K562 (cell line): ENCODE data around the gene TMEM63C. TPM values are rescaled to one million over a fixed set of nuclear protein-coding genes. Genes with fewer than 3 reads are reported as not detected.

Experiments used
- ATAC-seq: fragments of 200-7000 bp; cut with Tn5 transposase; 3 replicates; pipeline ENCODE4 v1.9.1; 2020; ENCODE audit warnings: moderate library complexity
- BruUV-seq: library from RNA; stranded (reverse); fragments of 400-500 nt; replicated peaks from 2 replicates; lab custom pipeline; 2021; lab: Mats Ljungman, UMichigan
- CTCF ChIA-PET: fragments of 300-600 bp; formaldehyde crosslinking; extraction: SDS; loops from one replicate; lab custom pipeline; 2021; ENCODE audit warnings: low intra/inter-chr PET ratio; lab: Yijun Ruan, JAX
- POLR2A ChIA-PET: fragments of 300-600, 350-650 bp; sonication (Branson Sonifier 250); formaldehyde crosslinking; extraction: SDS; loops from one replicate; lab custom pipeline; 2021; ENCODE audit warnings: antibody characterized with exemption, inconsistent platforms; lab: Yijun Ruan, JAX
- DNase-seq, 4 experiments: peaks; one replicate each; pipeline versions ENCODE4 v3.0.0 to v3.0.0-alpha.2; 2011 to 2018; ENCODE audit warnings: low spot score in 3 of 4, mixed read lengths in 3 of 4; ENCODE audit errors: extremely low read depth in 1 of 4
- FAIRE-seq: peaks from 2 replicates; lab custom pipeline; 2011; peaks lifted over from hg19 to GRCh38; lab: Jason Lieb, UNC
- H2AFZ ChIP-seq: 2 replicates; pipeline ENCODE4 v1.6.0; 2011; ENCODE audit warnings: low read depth, low read length, control low read depth, inconsistent platforms
- H3K27ac ChIP-seq: fragments of 200-600 bp; 3 replicates; pipeline ENCODE4 v1.8.0; 2011; ENCODE audit warnings: low read depth, mild to moderate bottlenecking, control low read depth, inconsistent platforms, low read length, moderate library complexity, mixed read lengths; ENCODE audit errors: extremely low read depth
- H3K27me3 ChIP-seq, 2 experiments: fragments of 300-600 bp in 1 of 2; 2 replicates in 1 of 2; 3 replicates in 1 of 2; pipeline versions ENCODE4 v1.6.0 to v1.8.0; 2011; ENCODE audit warnings: inconsistent platforms in 2 of 2, low read length in 2 of 2, mild to moderate bottlenecking in 1 of 2, mixed read lengths in 1 of 2, moderate library complexity in 1 of 2; ENCODE audit not compliant: control insufficient read depth in 2 of 2, insufficient read depth in 2 of 2
- H3K36me3 ChIP-seq: fragments of 300-600 bp; 3 replicates; pipeline ENCODE4 v1.8.0; 2011; ENCODE audit warnings: mild to moderate bottlenecking, low read length, inconsistent platforms; ENCODE audit not compliant: control insufficient read depth, insufficient read depth
- H3K4me1 ChIP-seq, 2 experiments: fragments of 200-600 bp in 1 of 2; replicated peaks in 1 of 2; 2 replicates in 1 of 2; 3 replicates in 1 of 2; pipeline versions ENCODE4 v1.5.1 to v1.8.0; 2011; ENCODE audit warnings: inconsistent platforms in 2 of 2, low read length in 2 of 2, mild to moderate bottlenecking in 1 of 2, mixed read lengths in 1 of 2, moderate library complexity in 1 of 2; ENCODE audit not compliant: control insufficient read depth in 2 of 2, insufficient read depth in 2 of 2
- H3K4me2 ChIP-seq: 2 replicates; pipeline ENCODE4 v1.6.1; 2011; ENCODE audit warnings: low read length, control low read depth, inconsistent platforms, mixed read lengths; ENCODE audit not compliant: insufficient read depth
- H3K4me3 ChIP-seq: fragments of 200-600 bp; sonication (generic), shearing (Covaris generic); 2 replicates; pipeline ENCODE4 v1.5.1; 2016; ENCODE audit warnings: control low read depth, inconsistent platforms
- H3K79me2 ChIP-seq: fragments of 200-600 bp; 3 replicates; pipeline ENCODE4 v1.8.0; 2011; ENCODE audit warnings: low read length, inconsistent platforms; ENCODE audit not compliant: control insufficient read depth, insufficient read depth
- H3K9ac ChIP-seq, 2 experiments: 2 replicates each; pipeline versions ENCODE4 v1.6.0 to v1.6.1; 2011; ENCODE audit warnings: low read depth in 2 of 2, low read length in 2 of 2, control low read depth in 1 of 2, inconsistent platforms in 1 of 2, mild to moderate bottlenecking in 1 of 2, mixed read lengths in 1 of 2; ENCODE audit not compliant: insufficient read depth in 1 of 2
- H3K9me1 ChIP-seq: one replicate; pipeline ENCODE4 v1.6.0; 2011; ENCODE audit warnings: inconsistent platforms, mild to moderate bottlenecking, low read length, moderate library complexity; ENCODE audit not compliant: control insufficient read depth, insufficient read depth
- H3K9me3 ChIP-seq: replicated peaks from 2 replicates; pipeline ENCODE4 v1.5.1; 2011; ENCODE audit warnings: low read depth, low read length, inconsistent platforms; ENCODE audit not compliant: control insufficient read depth, insufficient read depth
- H4K20me1 ChIP-seq: replicated peaks from 2 replicates; pipeline ENCODE4 v1.6.1; 2011; ENCODE audit warnings: low read length, inconsistent platforms, mixed read lengths; ENCODE audit not compliant: control insufficient read depth, insufficient read depth
- HCFC1 ChIP-seq: IDR thresholded peaks from 2 replicates; pipeline ENCODE4 v1.6.1; 2012; ENCODE audit warnings: low read depth, low read length, improper control_type of control experiment
- KAT2B ChIP-seq: IDR thresholded peaks from one replicate; pipeline ENCODE4 v1.6.1; 2012; ENCODE audit warnings: low read depth, mild to moderate bottlenecking, control low read depth, inconsistent platforms, low read length, moderate library complexity
- ZNF384 ChIP-seq: IDR thresholded peaks from 2 replicates; pipeline ENCODE4 v1.6.1; 2012; ENCODE audit warnings: low read depth, low read length, improper control_type of control experiment
- WGBS: fragments of 100-300 bp; shearing (Covaris generic); methylation state at CpG from one replicate; pipeline ENCODE4 v1.1.6; 2016; ENCODE audit warnings: low coverage, mixed read lengths; ENCODE audit not compliant: insufficient coverage; ENCODE audit errors: missing lambda C conversion rate; 5-methylcytosine and 5-hydroxymethylcytosine counted together
- in situ Hi-C: fragments of 300-500 bp; cut with MboI; formaldehyde crosslinking; loops from 4 replicates; pipeline ENCODE4 v1.15.0; 2018; ENCODE audit warnings: inconsistent platforms, mixed read lengths
- intact Hi-C: fragments of 100-400 bp; cut with micrococcal nuclease; formaldehyde crosslinking; loops from 2 replicates; pipeline ENCODE4 v1.14.2; 2022
- polyA plus RNA-seq, 8 experiments: library from polyadenylated mRNA; depleted of rRNA in 4 of 8; stranded (reverse) in 5 of 8; unstranded in 3 of 8; fragments of >200 nt; fragmentation: Nextera tagmentation in 2 of 8; fragmentation: Illumina TruSeq in 1 of 8; extraction: Ambion mirVana in 2 of 8; extraction: Trizol in 1 of 8; gene quantifications; 2 replicates each; pipeline versions ENCODE4 v1.2.1 to v1.2.3, GENCODE V29; 2011 to 2014; ENCODE audit warnings: inconsistent platforms in 1 of 8, missing spikeins in 1 of 8
- total RNA-seq, 7 experiments: library from RNA; depleted of rRNA in 6 of 7; stranded (reverse); fragments of >200 nt in 6 of 7; fragmentation: Illumina TruSeq in 2 of 7; extraction: Trizol in 2 of 7; gene quantifications; 2 replicates each; pipeline versions ENCODE4 v1.2.1 to v1.2.3, GENCODE V29; 2011 to 2021; ENCODE audit warnings: low replicate concordance in 1 of 7
- TF ChIP-seq, protein P1 (sequence below): fragments of 200-800 bp; sonication (Bioruptor generic); IDR thresholded peaks from 2 replicates; pipeline ENCODE4 v1.6.1; 2017; ENCODE audit warnings: missing genetic modification characterization, missing compliant biosample characterization

Gene TMEM63C
- total and polyA plus RNA-seq, 9 of the 15 experiments (the other 6 are each of a cell fraction or from before 2014, with no cell fraction given): 0.07 TPM; not detected in 8

DNA sequence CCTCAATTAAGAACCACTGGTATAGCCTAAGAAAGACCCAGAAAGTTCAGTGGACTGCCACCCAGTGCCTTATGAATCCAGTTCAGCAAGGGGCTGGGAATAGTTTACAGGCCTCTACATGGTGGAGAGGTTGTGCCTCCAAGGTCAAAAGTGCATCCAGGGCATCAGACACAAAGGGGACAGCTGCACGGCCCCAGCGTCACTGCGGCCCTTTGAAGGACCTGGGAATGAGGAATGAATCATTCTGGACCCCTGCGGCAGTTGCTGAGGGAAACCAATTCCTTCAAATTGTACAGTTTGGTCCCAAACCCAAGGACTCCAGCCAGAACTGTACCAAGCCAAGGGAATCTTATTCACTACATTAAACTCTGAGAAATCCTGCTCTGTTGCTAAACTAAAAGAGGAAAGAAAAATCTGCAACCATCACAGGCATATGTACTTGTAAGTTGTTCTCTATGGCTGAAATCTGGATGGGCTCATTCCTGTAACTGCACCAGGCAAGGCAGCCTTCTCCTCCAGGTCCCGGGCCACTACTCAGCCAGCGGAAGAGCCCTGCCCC lies 100.3 kb downstream of the TMEM63C start:
- Histone ChIP-seq H2AFZ (no peak overlapping the region), H3K9me3 (no peaks in the 10 kb centered on the region), H3K27me3 (no peaks in the 10 kb centered on the region), H3K9me1 (no peaks in the 10 kb centered on the region), H3K79me2 (no peaks in the 10 kb centered on the region), H3K4me2 (no peak overlapping the region), H3K9ac (no peak overlapping the region), H3K4me3 (no peak overlapping the region), H4K20me1 (no peaks in the 10 kb centered on the region), H3K36me3 (peaks cover 35% of the 10 kb centered on the region; the same call in 2 of the 3 replicates), H3K4me1 (no peaks in the 10 kb centered on the region; a peak in 1 of 5 replicates), H3K27ac (no peak overlapping the region)
- WGBS: 71% methylated on average over 6 of the region's 6 CpGs
- intact Hi-C loops (no loop called here), in situ Hi-C loops (no loop called here)
- no peak for DNase-seq
- ChIA-PET POLR2A (no interaction called here), CTCF (no interaction called here)
- TF ChIP-seq KAT2B (no peak), ZNF384 (no peak), HCFC1 (no peak)
- TF ChIP-seq, protein P1, sequence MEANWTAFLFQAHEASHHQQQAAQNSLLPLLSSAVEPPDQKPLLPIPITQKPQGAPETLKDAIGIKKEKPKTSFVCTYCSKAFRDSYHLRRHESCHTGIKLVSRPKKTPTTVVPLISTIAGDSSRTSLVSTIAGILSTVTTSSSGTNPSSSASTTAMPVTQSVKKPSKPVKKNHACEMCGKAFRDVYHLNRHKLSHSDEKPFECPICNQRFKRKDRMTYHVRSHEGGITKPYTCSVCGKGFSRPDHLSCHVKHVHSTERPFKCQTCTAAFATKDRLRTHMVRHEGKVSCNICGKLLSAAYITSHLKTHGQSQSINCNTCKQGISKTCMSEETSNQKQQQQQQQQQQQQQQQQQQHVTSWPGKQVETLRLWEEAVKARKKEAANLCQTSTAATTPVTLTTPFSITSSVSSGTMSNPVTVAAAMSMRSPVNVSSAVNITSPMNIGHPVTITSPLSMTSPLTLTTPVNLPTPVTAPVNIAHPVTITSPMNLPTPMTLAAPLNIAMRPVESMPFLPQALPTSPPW: no peak
- BruUV-seq: no TSS peak
- no peak for ATAC-seq
- FAIRE-seq: no peak
